Measurements from ENCODE around the gene HECW1.

GRCh38 chr7:43462836-43463235, 350.4 kb downstream of the HECW1 start:
- no peak for TF ChIP-seq POLR2AphosphoS5 (IDR thresholded peaks at IDR 0.05; ENCODE audit: low read depth, low read length)
- no peak for TF ChIP-seq POLR2A (IDR thresholded peaks at IDR 0.05; ENCODE audit: low read depth, low read length)

Data from GM12891 (cell line).